Measurements from ENCODE around the gene USP40. TPM values are rescaled to one million over a fixed set of nuclear protein-coding genes. Genes with fewer than 3 reads are reported as not detected.

Gene USP40
- total RNA-seq, 4 donors from 2014 or later: 41.7 to 68.0 (median 54.2) TPM

- no peaks in the 10 kb centered on the region for H3K4me1 ChIP-seq
- H3K36me3 ChIP-seq: peaks cover 0 to 67% (median 16%) of the 10 kb centered on the region in 3 donors
- no peaks in the 10 kb centered on the region for H3K9me3 ChIP-seq
- H3K27ac ChIP-seq: no peak overlapping the region
- no peak overlapping the region for H3K4me3 ChIP-seq
- DNase-seq (ENCODE audit: low spot score in 2 of 2): no peak
- H3K27me3 ChIP-seq: no peaks in the 10 kb centered on the region
- TF ChIP-seq POLR2A (IDR thresholded peaks at IDR 0.05) (no peak), CTCF (IDR thresholded peaks at IDR 0.05) (no peak), EP300 (IDR thresholded peaks at IDR 0.05) (no peak)
- WGBS, 2 donors: 96% methylated on average over 18 of the region's 18 CpGs
Measured at GRCh38 chr2:233445152-233445830, 121.3 kb downstream of the USP40 start.

DNA sequence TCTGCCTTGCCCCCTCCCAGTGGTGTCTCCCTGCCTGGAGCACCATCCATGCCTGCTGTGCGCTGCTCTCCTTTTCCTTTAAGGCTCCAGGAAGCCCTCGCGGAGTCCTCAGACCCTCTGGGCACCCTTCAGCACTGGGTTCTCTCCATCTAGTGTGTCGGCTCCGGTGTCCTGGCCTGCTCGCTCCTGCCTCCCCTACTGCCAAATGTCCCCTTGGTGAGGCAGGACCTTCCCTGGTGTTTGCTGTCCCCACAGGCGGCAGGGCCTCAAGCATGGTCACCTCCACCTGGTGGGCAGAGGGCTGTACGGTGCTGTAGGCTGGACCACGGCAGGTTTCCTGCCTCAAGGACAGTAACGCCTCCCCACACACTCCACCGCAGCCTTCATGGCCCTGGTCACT lies 122.1 kb downstream of the USP40 start:
- Histone ChIP-seq H3K4me1 (no peaks in the 10 kb centered on the region), H3K27me3 (no peaks in the 10 kb centered on the region), H3K27ac (no peak overlapping the region), H3K9me3 (no peaks in the 10 kb centered on the region), H3K36me3 (peaks cover 0 to 66% (median 8%) of the 10 kb centered on the region in 3 donors), H3K4me3 (no peak overlapping the region)
- 98% methylated on average over 10 to 11 of the region's 11 CpGs for WGBS, 2 donors
- DNase-seq (ENCODE audit: low spot score in 2 of 2): no peak
- no peak for TF ChIP-seq CTCF (IDR thresholded peaks at IDR 0.05)
- no peak for TF ChIP-seq EP300 (IDR thresholded peaks at IDR 0.05)
- TF ChIP-seq POLR2A (IDR thresholded peaks at IDR 0.05): no peak

DNA sequence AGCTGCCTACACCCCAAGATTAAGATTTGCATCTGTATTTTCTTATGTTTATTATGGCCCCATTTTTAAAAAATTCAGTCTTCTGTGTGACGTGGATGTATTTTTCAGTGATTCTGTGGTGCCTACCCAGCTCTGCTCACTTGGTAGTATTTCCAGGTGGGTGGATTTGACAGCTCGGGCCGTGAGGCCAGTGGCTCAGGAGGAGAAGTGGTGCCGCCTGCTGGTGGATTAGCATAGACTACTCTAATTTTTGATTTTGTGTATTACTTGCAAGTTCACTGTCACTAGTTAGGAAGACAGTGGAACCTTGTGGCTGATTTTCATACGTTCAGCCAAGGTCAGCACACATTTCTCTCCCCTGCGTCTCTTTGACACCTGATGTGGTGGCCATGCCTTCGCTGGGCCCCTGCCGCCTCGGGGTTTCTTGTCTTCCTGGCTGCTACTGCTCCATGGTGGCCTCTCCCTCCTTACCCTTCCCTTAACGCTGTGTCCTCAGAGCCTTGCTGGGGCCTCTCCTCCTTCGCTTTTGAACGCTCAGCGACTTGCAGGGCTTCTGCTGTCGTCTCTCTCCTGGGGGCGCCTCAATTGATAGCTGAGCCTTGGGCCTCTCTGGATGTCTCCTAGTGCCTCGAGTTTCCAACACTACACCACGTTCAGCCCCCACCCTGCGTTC lies 122.9 kb downstream of the USP40 start:
- Histone ChIP-seq H3K4me3 (no peak overlapping the region), H3K27ac (no peak overlapping the region), H3K4me1 (no peaks in the 10 kb centered on the region), H3K9me3 (no peaks in the 10 kb centered on the region), H3K36me3 (peaks cover 0 to 66% (median 4%) of the 10 kb centered on the region in 3 donors), H3K27me3 (no peaks in the 10 kb centered on the region)
- 57 to 58% methylated on average over 18 of the region's 18 CpGs for WGBS, 2 donors
- peak; percentile 47 to 70 for DNase-seq (ENCODE audit: low spot score in 2 of 2)
- peak; percentile 56 to 80 (median 63) for TF ChIP-seq CTCF (IDR thresholded peaks at IDR 0.05)
- no peak for TF ChIP-seq EP300 (IDR thresholded peaks at IDR 0.05)

GRCh38 chr2:233442028-233442310 lies 124.6 kb downstream of the USP40 start:
- H3K4me1 ChIP-seq: no peaks in the 10 kb centered on the region
- no peaks in the 10 kb centered on the region for H3K9me3 ChIP-seq
- H3K27me3 ChIP-seq: no peaks in the 10 kb centered on the region
- H3K27ac ChIP-seq: no peak overlapping the region
- no peak for TF ChIP-seq EP300 (IDR thresholded peaks at IDR 0.05)
- TF ChIP-seq CTCF (IDR thresholded peaks at IDR 0.05): no peak
- TF ChIP-seq POLR2A (IDR thresholded peaks at IDR 0.05): no peak
- H3K4me3 ChIP-seq: no peak overlapping the region
- H3K36me3 ChIP-seq: peaks cover 0 to 70% (median 4%) of the 10 kb centered on the region in 3 donors
- no peak for DNase-seq (ENCODE audit: low spot score in 2 of 2)
- WGBS, 2 donors: 85 to 91% methylated on average over 4 of the region's 4 CpGs

GRCh38 chr2:233441161-233442027 lies 125.2 kb downstream of the USP40 start:
- Histone ChIP-seq H3K4me1 (no peaks in the 10 kb centered on the region), H3K4me3 (no peak overlapping the region), H3K27me3 (no peaks in the 10 kb centered on the region), H3K9me3 (no peaks in the 10 kb centered on the region), H3K36me3 (peaks cover 0 to 70% (median 3%) of the 10 kb centered on the region in 3 donors), H3K27ac (no peak overlapping the region)
- no peak for DNase-seq (ENCODE audit: low spot score in 2 of 2)
- TF ChIP-seq EP300 (IDR thresholded peaks at IDR 0.05) (no peak), POLR2A (IDR thresholded peaks at IDR 0.05) (no peak), CTCF (IDR thresholded peaks at IDR 0.05) (no peak)
- WGBS, 2 donors: 90 to 92% methylated on average over 26 of the region's 26 CpGs
